ENCODE data around the gene PAPOLA. TPM values are rescaled to one million over a fixed set of nuclear protein-coding genes. Genes with fewer than 3 reads are reported as not detected.

Gene PAPOLA
- total RNA-seq, 1 donor from 2014 or later: 143 TPM

GRCh38 chr14:96538990-96539317 lies 36.8 kb downstream of the PAPOLA start:
- Histone ChIP-seq H3K4me3 (no peak overlapping the region), H3K4me1 (no peaks in the 10 kb centered on the region), H3K27ac (no peak overlapping the region), H3K27me3 (no peaks in the 10 kb centered on the region), H3K36me3 (peaks cover 0 to 27% of the 10 kb centered on the region in 2 donors), H3K9me3 (no peaks in the 10 kb centered on the region)
- intact Hi-C loops (cut with DNase I): no loop called here
- DNase-seq (ENCODE audit: extremely low spot score in 2 of 2): no peak
- TF ChIP-seq POLR2AphosphoS5 (IDR thresholded peaks at IDR 0.05; ENCODE audit: insufficient read depth in 1 of 2, low read depth in 1 of 2) (no peak), CTCF (IDR thresholded peaks at IDR 0.05) (no peak), POLR2A (IDR thresholded peaks at IDR 0.05) (no peak)

GRCh38 chr14:96554315-96554910 lies 52.2 kb downstream of the PAPOLA start:
- intact Hi-C loops (cut with DNase I): no loop called here
- no peak for DNase-seq (ENCODE audit: extremely low spot score in 2 of 2)
- Histone ChIP-seq H3K4me1 (no peaks in the 10 kb centered on the region), H3K36me3 (peaks cover 0 to 64% of the 10 kb centered on the region in 2 donors), H3K9me3 (no peaks in the 10 kb centered on the region), H3K27ac (no peak overlapping the region), H3K4me3 (no peak overlapping the region), H3K27me3 (no peaks in the 10 kb centered on the region)
- TF ChIP-seq CTCF (IDR thresholded peaks at IDR 0.05) (no peak), POLR2A (IDR thresholded peaks at IDR 0.05) (no peak), POLR2AphosphoS5 (IDR thresholded peaks at IDR 0.05; ENCODE audit: insufficient read depth in 1 of 2, low read depth in 1 of 2) (no peak)

GRCh38 chr14:96559571-96559970 lies 57.4 kb downstream of the PAPOLA start:
- no peaks in the 10 kb centered on the region for H3K27me3 ChIP-seq
- peaks cover 0 to 60% of the 10 kb centered on the region in 2 donors for H3K36me3 ChIP-seq
- TF ChIP-seq POLR2AphosphoS5 (IDR thresholded peaks at IDR 0.05; ENCODE audit: insufficient read depth in 1 of 2, low read depth in 1 of 2) (no peak), CTCF (IDR thresholded peaks at IDR 0.05) (no peak), POLR2A (IDR thresholded peaks at IDR 0.05) (no peak)
- no peak overlapping the region for H3K4me3 ChIP-seq
- intact Hi-C loops (cut with DNase I): no loop called here
- H3K9me3 ChIP-seq: no peaks in the 10 kb centered on the region
- H3K4me1 ChIP-seq: no peaks in the 10 kb centered on the region
- DNase-seq (ENCODE audit: extremely low spot score in 2 of 2): no peak
- H3K27ac ChIP-seq: no peak overlapping the region

- DNase-seq (ENCODE audit: extremely low spot score in 2 of 2): no peak
- H3K4me1 ChIP-seq: no peaks in the 10 kb centered on the region
- no peaks in the 10 kb centered on the region for H3K9me3 ChIP-seq
- no peak overlapping the region for H3K27ac ChIP-seq
- TF ChIP-seq POLR2A (IDR thresholded peaks at IDR 0.05): no peak
- no peak for TF ChIP-seq POLR2AphosphoS5 (IDR thresholded peaks at IDR 0.05; ENCODE audit: insufficient read depth in 1 of 2, low read depth in 1 of 2)
- no peak for TF ChIP-seq CTCF (IDR thresholded peaks at IDR 0.05)
- peaks cover 0 to 28% of the 10 kb centered on the region in 2 donors for H3K36me3 ChIP-seq
- no peak overlapping the region for H3K4me3 ChIP-seq
- no peaks in the 10 kb centered on the region for H3K27me3 ChIP-seq
- intact Hi-C loops (cut with DNase I): no loop called here
Observed at GRCh38 chr14:96564389-96564788, 62.2 kb downstream of the PAPOLA start.

- no peak overlapping the region for H3K27ac ChIP-seq
- DNase-seq (ENCODE audit: extremely low spot score in 2 of 2): no peak
- no peak overlapping the region for H3K4me3 ChIP-seq
- no peaks in the 10 kb centered on the region for H3K27me3 ChIP-seq
- no peaks in the 10 kb centered on the region for H3K4me1 ChIP-seq
- TF ChIP-seq CTCF (IDR thresholded peaks at IDR 0.05): no peak
- no peak for TF ChIP-seq POLR2AphosphoS5 (IDR thresholded peaks at IDR 0.05; ENCODE audit: insufficient read depth in 1 of 2, low read depth in 1 of 2)
- TF ChIP-seq POLR2A (IDR thresholded peaks at IDR 0.05): no peak
- H3K9me3 ChIP-seq: no peaks in the 10 kb centered on the region
- peaks cover 0 to 32% of the 10 kb centered on the region in 2 donors for H3K36me3 ChIP-seq
- intact Hi-C loops (cut with DNase I): no loop called here
Observed at GRCh38 chr14:96565811-96566210, 63.6 kb downstream of the PAPOLA start.

All from vagina (tissue), 2 donors.